HG02885 (cell line): Measurements from ENCODE around the gene PTGIS.

Experiments used
- ATAC-seq: cut with Tn5 transposase; IDR thresholded peaks from one replicate; pipeline ENCODE4 v1.9.1; 2021; ENCODE audit warnings: mild to moderate bottlenecking; ENCODE audit not compliant: unreplicated experiment, poor library complexity

The PTGIS gene

GRCh38 chr20:49478754-49479689 lies 88.9 kb downstream of the PTGIS start:
- ATAC-seq, result no peak

GRCh38 chr20:49478266-49478665 lies 89.7 kb downstream of the PTGIS start:
- ATAC-seq, result no peak

GRCh38 chr20:49477200-49477599 lies 90.7 kb downstream of the PTGIS start:
- no peak for ATAC-seq

GRCh38 chr20:49476016-49476355 lies 92.0 kb downstream of the PTGIS start:
- no peak for ATAC-seq

GRCh38 chr20:49475292-49476015 lies 92.5 kb downstream of the PTGIS start:
- no peak for ATAC-seq

GRCh38 chr20:49471397-49471796 lies 96.5 kb downstream of the PTGIS start:
- ATAC-seq, result no peak

- ATAC-seq, result no peak
Observed at GRCh38 chr20:49470922-49471321, 97.0 kb downstream of the PTGIS start.

- ATAC-seq, result no peak
Observed at GRCh38 chr20:49469060-49469459, 98.9 kb downstream of the PTGIS start.

- ATAC-seq, result no peak
Observed at GRCh38 chr20:49468412-49468811, 99.5 kb downstream of the PTGIS start.

GRCh38 chr20:49466114-49466912 lies 101.6 kb downstream of the PTGIS start:
- ATAC-seq, result no peak

- no peak for ATAC-seq
Observed at GRCh38 chr20:49464556-49464955, 103.4 kb downstream of the PTGIS start.

- ATAC-seq, result no peak
Observed at GRCh38 chr20:49462626-49463025, 105.3 kb downstream of the PTGIS start.

GRCh38 chr20:49461894-49462620 lies 105.9 kb downstream of the PTGIS start:
- no peak for ATAC-seq

GRCh38 chr20:49460916-49461315 lies 107.0 kb downstream of the PTGIS start:
- no peak for ATAC-seq

- no peak for ATAC-seq
Observed at GRCh38 chr20:49460131-49460530, 107.8 kb downstream of the PTGIS start.

- ATAC-seq, result no peak
Observed at GRCh38 chr20:49459684-49460083, 108.3 kb downstream of the PTGIS start.

- ATAC-seq, result no peak
Observed at GRCh38 chr20:49457444-49457843, 110.5 kb downstream of the PTGIS start.

GRCh38 chr20:49456646-49457045 lies 111.3 kb downstream of the PTGIS start:
- no peak for ATAC-seq

GRCh38 chr20:49455691-49456090 lies 112.2 kb downstream of the PTGIS start:
- no peak for ATAC-seq
